HG03196 (cell line): ENCODE measurements around the gene CYP26B1.
A peak's percentile ranks its signal among the peaks of the same experiment; 100 is the strongest.

Source experiments
- ATAC-seq: cut with Tn5 transposase; IDR thresholded peaks from one replicate; pipeline ENCODE4 v1.9.1; 2021; ENCODE audit not compliant: unreplicated experiment

The CYP26B1 gene

GRCh38 chr2:72141881-72142451 lies 5.7 kb downstream of the CYP26B1 start:
- no peak for ATAC-seq

- no peak for ATAC-seq
Observed at GRCh38 chr2:72141032-72141645, 6.5 kb downstream of the CYP26B1 start.

GRCh38 chr2:72140621-72140960 lies 7.1 kb downstream of the CYP26B1 start:
- no peak for ATAC-seq

- ATAC-seq, result no peak
Observed at GRCh38 chr2:72139874-72140620, 7.6 kb downstream of the CYP26B1 start.

GRCh38 chr2:72139471-72139873 lies 8.2 kb downstream of the CYP26B1 start:
- ATAC-seq, result no peak

- no peak for ATAC-seq
Observed at GRCh38 chr2:72138921-72139381, 8.7 kb downstream of the CYP26B1 start.

GRCh38 chr2:72138011-72138881 lies 9.4 kb downstream of the CYP26B1 start:
- no peak for ATAC-seq

- peak; percentile 76 for ATAC-seq
Observed at GRCh38 chr2:72137498-72138010, 10.1 kb downstream of the CYP26B1 start.

GRCh38 chr2:72136933-72137497 lies 10.6 kb downstream of the CYP26B1 start:
- ATAC-seq, result no peak

GRCh38 chr2:72136331-72136730 lies 11.3 kb downstream of the CYP26B1 start:
- no peak for ATAC-seq

- no peak for ATAC-seq
Observed at GRCh38 chr2:72135921-72136320, 11.7 kb downstream of the CYP26B1 start.

- no peak for ATAC-seq
Observed at GRCh38 chr2:72134997-72135800, 12.5 kb downstream of the CYP26B1 start.

GRCh38 chr2:72134408-72134996 lies 13.2 kb downstream of the CYP26B1 start:
- ATAC-seq, result no peak

GRCh38 chr2:72133721-72134407 lies 13.8 kb downstream of the CYP26B1 start:
- no peak for ATAC-seq

GRCh38 chr2:72132981-72133720 lies 14.5 kb downstream of the CYP26B1 start:
- ATAC-seq, result no peak

- no peak for ATAC-seq
Observed at GRCh38 chr2:72131916-72132841, 15.5 kb downstream of the CYP26B1 start.

- ATAC-seq, result no peak
Observed at GRCh38 chr2:72131371-72131891, 16.2 kb downstream of the CYP26B1 start.
